ENCODE data around the gene ZNF225. TPM values are rescaled to one million over a fixed set of nuclear protein-coding genes. Genes with fewer than 3 reads are reported as not detected.
"Not testable (repeated sequence)": the region's sequence is repeated elsewhere in the genome, so short reads cannot be mapped to it uniquely, and the experiment has no call there.

The ZNF225 gene
- 0.52 TPM for total RNA-seq

DNA sequence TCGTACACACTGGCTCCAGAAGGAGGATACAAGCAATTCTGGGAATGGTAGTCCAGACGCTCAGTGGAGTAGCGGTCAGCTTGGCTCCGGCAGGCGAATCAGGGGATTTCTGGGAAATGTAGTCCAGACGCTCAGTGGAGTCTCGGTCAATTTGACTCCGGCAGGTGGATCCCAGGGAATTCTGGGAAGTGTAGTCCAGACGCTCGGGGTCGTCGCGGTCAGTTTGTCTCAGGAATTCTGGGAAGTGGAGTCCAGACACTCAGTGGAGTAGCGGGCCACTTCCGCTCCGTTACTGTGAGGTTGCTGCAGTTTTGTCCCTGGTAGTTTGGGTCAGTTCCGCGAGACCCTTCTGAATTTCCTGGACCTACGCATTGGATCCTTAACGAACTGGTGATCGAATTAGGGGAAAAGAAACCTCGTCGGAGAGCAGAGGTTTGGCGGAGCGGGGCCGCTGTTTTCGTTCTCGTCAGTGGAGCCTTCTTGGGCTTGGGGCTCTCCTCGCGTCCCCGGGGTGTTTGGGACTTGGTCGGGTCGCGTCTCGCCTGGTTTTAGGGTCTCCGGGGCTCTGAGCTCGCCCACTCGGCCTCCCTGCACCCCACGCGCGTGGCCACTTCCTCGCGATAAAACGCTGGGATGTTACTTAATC is at the start of gene ZNF225:
TSS of gene ZNF225 (plus strand) at position 262 of the 646 bp plus-strand sequence. CDS start 2,429 bp downstream, outside the sequence.
- Histone ChIP-seq H3K4me3 (ENCODE audit: low read length) (peak within 1 kb of the TSS; percentile 61), H3K9me3 (ENCODE audit: low read depth, low read length) (peaks cover 21% of the 10 kb centered on the region), H3K4me1 (ENCODE audit: insufficient read depth, low read length) (peaks cover 19% of the 10 kb centered on the region), H3K27me3 (ENCODE audit: insufficient read depth, low read length) (no peaks in the 10 kb centered on the region)

- Histone ChIP-seq H3K27me3 (ENCODE audit: insufficient read depth, low read length) (no peaks in the 10 kb centered on the region), H3K9me3 (ENCODE audit: low read depth, low read length) (peaks cover 51% of the 10 kb centered on the region), H3K4me1 (ENCODE audit: insufficient read depth, low read length) (peaks cover 2% of the 10 kb centered on the region), H3K4me3 (ENCODE audit: low read length) (no peak overlapping the region)
These were observed 46.9 kb upstream of the ZNF225 start for GRCh38 chr19:44066305-44066704.

DNA sequence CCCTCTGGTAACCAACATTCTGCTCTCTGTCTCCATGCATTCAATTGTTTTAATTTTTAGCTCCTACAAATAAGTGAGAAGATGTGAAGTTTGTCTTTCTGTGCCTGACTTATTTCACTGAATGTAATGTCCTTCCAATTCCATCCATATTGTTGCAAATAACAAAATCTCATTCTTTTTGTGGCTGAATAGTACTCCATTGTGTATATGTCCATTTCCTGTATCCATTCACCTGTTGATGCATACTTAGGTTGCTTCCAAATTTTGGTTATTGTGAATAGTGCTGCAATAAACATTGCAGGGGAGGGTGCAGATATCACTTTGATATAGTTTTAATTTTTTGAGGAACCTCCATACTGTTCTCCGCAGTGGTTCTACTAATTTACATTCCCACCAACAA is 43.8 kb upstream of the ZNF225 start:
- no peak overlapping the region for H3K4me3 ChIP-seq (ENCODE audit: low read length)
- no peaks in the 10 kb centered on the region for H3K27me3 ChIP-seq (ENCODE audit: insufficient read depth, low read length)
- H3K4me1 ChIP-seq (ENCODE audit: insufficient read depth, low read length) = peaks cover 16% of the 10 kb centered on the region
- H3K9me3 ChIP-seq (ENCODE audit: low read depth, low read length) = peaks cover 45% of the 10 kb centered on the region

- Histone ChIP-seq H3K9me3 (ENCODE audit: low read depth, low read length) (peaks cover 22% of the 10 kb centered on the region), H3K4me3 (ENCODE audit: low read length) (peak within 1 kb of the TSS; percentile 55), H3K27me3 (ENCODE audit: insufficient read depth, low read length) (no peaks in the 10 kb centered on the region), H3K4me1 (ENCODE audit: insufficient read depth, low read length) (peaks cover 16% of the 10 kb centered on the region)
These were observed 41.2 kb upstream of the ZNF225 start, which contains the start of gene ZNF284 for GRCh38 chr19:44071824-44072542. Gene ZNF284 (plus strand): TSS chr19:44072159. CDS start chr19:44076390, 4,231 bp downstream.

- Histone ChIP-seq H3K4me3 (ENCODE audit: low read length) (peak overlapping the region; percentile 55), H3K9me3 (ENCODE audit: low read depth, low read length) (peaks cover 14% of the 10 kb centered on the region)
These were observed 40.4 kb upstream of the ZNF225 start for GRCh38 chr19:44072543-44073401.

GRCh38 chr19:44076325-44076724 is 36.9 kb upstream of the ZNF225 start:
- Histone ChIP-seq H3K9me3 (ENCODE audit: low read depth, low read length) (no peaks in the 10 kb centered on the region), H3K4me1 (ENCODE audit: insufficient read depth, low read length) (peaks cover 14% of the 10 kb centered on the region), H3K4me3 (ENCODE audit: low read length) (no peak overlapping the region), H3K27me3 (ENCODE audit: insufficient read depth, low read length) (no peaks in the 10 kb centered on the region)

More at GRCh38 chr19:44072543-44073401, 40.4 kb upstream of the ZNF225 start:
- no peaks in the 10 kb centered on the region for H3K27me3 ChIP-seq (ENCODE audit: insufficient read depth, low read length)
- peaks cover 16% of the 10 kb centered on the region for H3K4me1 ChIP-seq (ENCODE audit: insufficient read depth, low read length)

- H3K9me3 ChIP-seq (ENCODE audit: low read depth, low read length) = no peaks in the 10 kb centered on the region
- no peak overlapping the region for H3K4me3 ChIP-seq (ENCODE audit: low read length)
- no peaks in the 10 kb centered on the region for H3K27me3 ChIP-seq (ENCODE audit: insufficient read depth, low read length)
- peaks cover 10% of the 10 kb centered on the region for H3K4me1 ChIP-seq (ENCODE audit: insufficient read depth, low read length)
These were observed 21.1 kb upstream of the ZNF225 start for GRCh38 chr19:44092108-44092507.

DNA sequence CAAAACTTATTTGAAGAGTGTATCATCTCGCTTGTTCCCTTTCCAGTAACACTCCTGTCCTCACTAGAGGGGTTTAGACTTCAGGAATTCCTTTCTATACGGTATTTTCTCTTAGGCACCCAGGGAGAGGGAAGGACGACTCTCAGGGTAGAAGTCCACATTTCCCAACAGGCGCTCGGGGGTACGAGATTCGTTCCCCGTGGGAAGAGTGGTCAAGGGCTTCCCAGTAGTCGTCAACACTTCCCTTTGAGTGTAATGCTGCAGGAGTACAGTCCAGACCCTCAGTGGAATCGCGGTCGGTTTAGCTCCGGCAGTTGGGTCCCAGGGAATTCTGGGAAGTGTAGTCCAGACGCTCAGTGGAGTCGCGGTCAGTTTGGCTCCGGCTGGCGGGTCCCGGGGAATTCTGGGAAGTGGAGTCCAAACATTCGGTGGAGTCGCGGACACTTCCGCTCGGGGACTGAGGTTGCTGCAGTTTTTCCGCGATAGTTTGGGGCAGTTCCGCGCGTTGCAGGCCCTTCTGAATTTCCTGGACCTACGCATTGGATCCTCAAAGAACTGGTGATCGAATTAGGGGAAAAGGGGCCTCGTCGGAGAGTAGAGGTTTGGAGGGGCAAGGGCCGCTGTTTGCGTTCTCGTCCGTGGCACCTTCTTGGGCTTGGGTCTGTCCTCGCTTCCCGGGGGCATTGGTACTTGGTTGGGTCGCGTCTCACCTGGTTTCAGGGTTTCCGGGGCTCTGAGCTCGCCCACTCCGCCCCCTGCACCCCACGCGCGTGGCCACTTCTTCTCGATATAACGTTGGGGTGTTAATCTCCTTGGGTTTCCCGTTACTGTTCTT is 19.1 kb upstream of the ZNF225 start, which contains the start of gene ZNF224:
TSS of gene ZNF224 (plus strand) at position 431 of the 835 bp plus-strand sequence. CDS start 3,513 bp downstream, outside the sequence.
- H3K9me3 ChIP-seq (ENCODE audit: low read depth, low read length) = no peaks in the 10 kb centered on the region
- no peaks in the 10 kb centered on the region for H3K27me3 ChIP-seq (ENCODE audit: insufficient read depth, low read length)
- H3K4me1 ChIP-seq (ENCODE audit: insufficient read depth, low read length) = peaks cover 10% of the 10 kb centered on the region
- peak within 1 kb of the TSS; percentile 74 for H3K4me3 ChIP-seq (ENCODE audit: low read length)

DNA sequence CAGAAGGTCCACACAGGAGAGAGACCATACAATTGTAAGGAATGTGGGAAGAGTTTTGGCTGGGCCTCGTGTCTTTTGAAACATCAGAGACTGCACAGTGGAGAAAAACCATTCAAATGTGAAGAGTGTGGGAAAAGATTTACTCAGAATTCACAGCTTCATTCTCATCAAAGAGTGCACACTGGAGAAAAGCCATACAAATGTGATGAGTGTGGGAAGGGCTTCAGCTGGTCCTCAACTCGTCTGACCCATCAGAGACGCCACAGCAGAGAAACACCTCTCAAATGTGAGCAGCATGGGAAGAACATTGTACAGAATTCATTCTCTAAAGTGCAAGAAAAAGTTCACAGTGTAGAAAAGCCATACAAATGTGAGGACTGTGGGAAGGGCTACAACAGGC is 5.4 kb upstream of the ZNF225 start:
- no peak overlapping the region for H3K4me3 ChIP-seq (ENCODE audit: low read length)
- peaks cover 64% of the 10 kb centered on the region for H3K9me3 ChIP-seq (ENCODE audit: low read depth, low read length)

DNA sequence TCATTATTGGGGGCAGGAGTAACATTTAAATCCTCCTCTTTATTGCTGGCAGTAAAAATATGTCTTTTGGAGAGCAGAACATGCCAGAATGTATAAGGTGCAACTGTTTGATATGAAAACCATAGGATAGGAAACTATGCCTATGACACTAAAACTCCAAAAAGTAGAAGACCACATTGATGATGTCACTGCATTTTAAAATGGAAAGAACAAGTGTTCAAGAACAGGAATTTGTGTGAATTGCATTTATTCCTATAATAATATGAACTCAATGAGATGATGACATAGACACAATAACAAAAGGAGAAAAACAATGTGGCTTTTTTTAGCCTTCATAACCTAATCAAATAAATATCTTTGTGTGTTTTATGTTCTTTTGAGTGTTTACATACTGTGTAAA is 3.7 kb upstream of the ZNF225 start:
- peaks cover 17% of the 10 kb centered on the region for H3K4me1 ChIP-seq (ENCODE audit: insufficient read depth, low read length)
- H3K9me3 ChIP-seq (ENCODE audit: low read depth, low read length) = peaks cover 50% of the 10 kb centered on the region
- H3K27me3 ChIP-seq (ENCODE audit: insufficient read depth, low read length) = no peaks in the 10 kb centered on the region
- no peak overlapping the region for H3K4me3 ChIP-seq (ENCODE audit: low read length)

More for the DNA sequence above, 5.4 kb upstream of the ZNF225 start:
- Histone ChIP-seq H3K4me1 (ENCODE audit: insufficient read depth, low read length) (peaks cover 6% of the 10 kb centered on the region), H3K27me3 (ENCODE audit: insufficient read depth, low read length) (no peaks in the 10 kb centered on the region)

- Histone ChIP-seq H3K27me3 (ENCODE audit: insufficient read depth, low read length) (no peaks in the 10 kb centered on the region), H3K4me3 (ENCODE audit: low read length) (no peak overlapping the region), H3K4me1 (ENCODE audit: insufficient read depth, low read length) (peaks cover 19% of the 10 kb centered on the region), H3K9me3 (ENCODE audit: low read depth, low read length) (peaks cover 34% of the 10 kb centered on the region)
These were observed 1.2 kb upstream of the ZNF225 start for GRCh38 chr19:44111910-44112463.

- peak overlapping the region; percentile 61 for H3K4me3 ChIP-seq (ENCODE audit: low read length)
- H3K9me3 ChIP-seq (ENCODE audit: low read depth, low read length) = peaks cover 26% of the 10 kb centered on the region
- no peaks in the 10 kb centered on the region for H3K27me3 ChIP-seq (ENCODE audit: insufficient read depth, low read length)
- H3K4me1 ChIP-seq (ENCODE audit: insufficient read depth, low read length) = peaks cover 19% of the 10 kb centered on the region
These were observed 429 bp upstream of the ZNF225 start for GRCh38 chr19:44112802-44113137.

GRCh38 chr19:44113784-44114390 is 688 bp downstream of the ZNF225 start:
- H3K4me1 ChIP-seq (ENCODE audit: insufficient read depth, low read length) = peaks cover 19% of the 10 kb centered on the region
- peaks cover 15% of the 10 kb centered on the region for H3K9me3 ChIP-seq (ENCODE audit: low read depth, low read length)
- no peaks in the 10 kb centered on the region for H3K27me3 ChIP-seq (ENCODE audit: insufficient read depth, low read length)
- peak overlapping the region; percentile 61 for H3K4me3 ChIP-seq (ENCODE audit: low read length)

- peaks cover 19% of the 10 kb centered on the region for H3K9me3 ChIP-seq (ENCODE audit: low read depth, low read length)
- H3K4me3 ChIP-seq (ENCODE audit: low read length); H3K4me1 ChIP-seq (ENCODE audit: insufficient read depth, low read length); H3K27me3 ChIP-seq (ENCODE audit: insufficient read depth, low read length): not testable (repeated sequence)
These were observed 8.0 kb downstream of the ZNF225 start for GRCh38 chr19:44121162-44121561.

Measured in mononuclear cell (primary cell).